Adrenal gland (tissue), 12 donors: ENCODE measurements around the gene HK2. TPM values are rescaled to one million over a fixed set of nuclear protein-coding genes. Genes with fewer than 3 reads are reported as not detected.

ENCODE experiments used
- DNase-seq, 7 donors: peaks; one replicate each; pipeline ENCODE4 v3.0.0-alpha.2; 2019 to 2020
- H3K27ac ChIP-seq, 5 donors: fragments of 200-600 bp; sonication (generic) in 4 of 5; 1 replicate in 3 of 5; 2 replicates in 2 of 5; pipeline versions ENCODE4 v1.5.1 to v1.8.0; 2016 to 2020; ENCODE audit warnings: mild to moderate bottlenecking in 1 of 5
- H3K27me3 ChIP-seq: fragments of 200-600 bp; 2 replicates; pipeline ENCODE4 v1.8.0; 2021
- H3K36me3 ChIP-seq, 2 donors: fragments of 200-600 bp; replicated peaks in 1 of 2; 1 replicate in 1 of 2; 2 replicates in 1 of 2; pipeline versions ENCODE4 v1.5.1 to v1.8.0; 2018 to 2022
- H3K4me1 ChIP-seq, 2 donors: fragments of 200-600 bp; replicated peaks in 1 of 2; 1 replicate in 1 of 2; 2 replicates in 1 of 2; pipeline versions ENCODE4 v1.5.1 to v1.8.0; 2018 to 2021
- H3K4me3 ChIP-seq, 4 donors: fragments of 200-600 bp; sonication (generic) in 3 of 4; one replicate each; pipeline ENCODE4 v1.5.1; 2016 to 2018
- H3K9me3 ChIP-seq, 3 donors: fragments of 200-600 bp; sonication (generic) in 1 of 3; replicated peaks in 1 of 3; 1 replicate in 2 of 3; 2 replicates in 1 of 3; pipeline versions ENCODE4 v1.5.1 to v1.8.0; 2016 to 2021
- CTCF ChIP-seq, 6 experiments: fragments of 450-650 bp in 4 of 6; fragments of 200-600 bp in 2 of 6; sonication (generic) in 1 of 6; IDR thresholded peaks; 1 replicate in 5 of 6; 2 replicates in 1 of 6; pipeline versions ENCODE4 v1.5.1 to v1.8.0; 2016 to 2021; ENCODE audit warnings: antibody characterized with exemption in 6 of 6, mild to moderate bottlenecking in 2 of 6, moderate library complexity in 1 of 6
- POLR2A ChIP-seq, 2 donors: fragments of 450-650 bp; IDR thresholded peaks; one replicate each; pipeline ENCODE4 v1.6.1; 2017; ENCODE audit warnings: antibody characterized with exemption in 2 of 2, mild to moderate bottlenecking in 2 of 2, moderate library complexity in 1 of 2
- WGBS, 4 donors: extraction: QIAGEN DNeasy Blood & Tissue Kit in 2 of 4; methylation state at CpG; one replicate each; pipeline versions ENCODE4 v1.1.5 to v1.1.7; 2013 to 2017; 5-methylcytosine and 5-hydroxymethylcytosine counted together
- intact Hi-C, 2 donors: fragments of 100-400 bp; cut with DNase I; formaldehyde crosslinking; loops; one replicate each; pipeline versions ENCODE4 v1.14.1 to v1.15.0; 2022 to 2023
- polyA plus RNA-seq, 3 donors: library from polyadenylated mRNA; stranded (reverse); fragments of 200-250 nt in 2 of 3; fragments of 350-450 nt in 1 of 3; fragmentation: Illumina TruSeq in 1 of 3; extraction: RNeasy Lipid Tissue Mini Kit (QIAGEN cat#74804) in 1 of 3; gene quantifications; one replicate each; pipeline ENCODE4 v1.2.3, GENCODE V29; 2013 to 2014
- total RNA-seq, 9 donors: library from RNA; depleted of rRNA in 4 of 9; stranded (reverse); fragments of >200 nt in 4 of 9; fragments of 120-200 nt in 1 of 9; fragmentation: NEBNext Ultra II Directional in 1 of 9; extraction: Animal tissue kit (Norgen Biotek cat#: 25700) in 1 of 9; gene quantifications; one replicate each; pipeline versions ENCODE4 v1.1.0 to v1.2.4, GENCODE V29; 2013 to 2023
- donor health status: healthy with polysubstance abuse.
- donor health status: Bipolar disorder and iron deficiency.
- donor health status: DM: yes; HTN: yes; CAD: no.
- donor health status: DM: no; HTN: no; CAD: no.
- donor health status: DM: no; HTN: no; CAD: no.
- donor health status: DM: yes; HTN: yes; CAD: no.

Gene HK2
- total and polyA plus RNA-seq, 12 donors, result 1.2 to 11.7 (median 5.0) TPM

- intact Hi-C loops, result loop anchor here (2.0 to 5.0 kb wide), 2 partner anchors 161 to 164 kb away; no protein-coding TSS in a partner anchor
- H3K27ac ChIP-seq, result peak overlapping the region in 3 of 5 donors; percentile 28 to 73 (median 68)
These were observed 42.4 kb downstream of the HK2 start for GRCh38 chr2:74876081-74876886.

GRCh38 chr2:74877376-74877775, 43.4 kb downstream of the HK2 start:
- no peak for TF ChIP-seq CTCF (IDR thresholded peaks at IDR 0.05)
- no peak for TF ChIP-seq POLR2A (IDR thresholded peaks at IDR 0.05)
- DNase-seq, result no peak
- H3K27ac ChIP-seq, result no peak overlapping the region
- no peaks in the 10 kb centered on the region for H3K27me3 ChIP-seq
- H3K4me1 ChIP-seq, result peaks cover 4 to 15% of the 10 kb centered on the region in 2 donors
- 66 to 87% (median 73%) methylated on average over 5 to 6 of the region's 6 CpGs for WGBS, 4 donors
- no peak overlapping the region for H3K4me3 ChIP-seq
- no peaks in the 10 kb centered on the region for H3K36me3 ChIP-seq
- no peaks in the 10 kb centered on the region for H3K9me3 ChIP-seq
- intact Hi-C loops, result loop anchor here (2.0 to 5.0 kb wide), 2 partner anchors 163 to 165 kb away; no protein-coding TSS in a partner anchor

More at GRCh38 chr2:74876081-74876886, 42.4 kb downstream of the HK2 start:
- peaks cover 4 to 15% of the 10 kb centered on the region in 2 donors for H3K4me1 ChIP-seq
- TF ChIP-seq CTCF (IDR thresholded peaks at IDR 0.05) (peak; percentile 63 to 87 (median 72)), POLR2A (IDR thresholded peaks at IDR 0.05) (no peak)
- no peaks in the 10 kb centered on the region for H3K9me3 ChIP-seq
- DNase-seq, result peak; percentile 35 to 63 (median 47)
- no peaks in the 10 kb centered on the region for H3K36me3 ChIP-seq
- no peak overlapping the region for H3K4me3 ChIP-seq
- WGBS, 4 donors, result 34 to 39% (median 35%) methylated on average over 13 of the region's 13 CpGs
- no peaks in the 10 kb centered on the region for H3K27me3 ChIP-seq

GRCh38 chr2:74877781-74878433, 44.0 kb downstream of the HK2 start:
- DNase-seq, result peak in 1 of 7 donors; percentile 41
- no peak for TF ChIP-seq POLR2A (IDR thresholded peaks at IDR 0.05)
- no peak for TF ChIP-seq CTCF (IDR thresholded peaks at IDR 0.05)
- Histone ChIP-seq H3K36me3 (no peaks in the 10 kb centered on the region), H3K27ac (no peak overlapping the region), H3K4me3 (no peak overlapping the region), H3K4me1 (peaks cover 4 to 15% of the 10 kb centered on the region in 2 donors), H3K27me3 (no peaks in the 10 kb centered on the region), H3K9me3 (no peaks in the 10 kb centered on the region)
- 72 to 86% (median 79%) methylated on average over 4 of the region's 4 CpGs for WGBS, 4 donors
- intact Hi-C loops, result loop anchor here (2.0 to 5.0 kb wide), 2 partner anchors 163 to 166 kb away; no protein-coding TSS in a partner anchor

GRCh38 chr2:74878551-74878950, 44.6 kb downstream of the HK2 start:
- peak in 1 of 7 donors; percentile 30 for DNase-seq
- Histone ChIP-seq H3K27ac (no peak overlapping the region), H3K9me3 (no peaks in the 10 kb centered on the region), H3K4me3 (no peak overlapping the region), H3K27me3 (no peaks in the 10 kb centered on the region), H3K4me1 (peaks cover 4 to 15% of the 10 kb centered on the region in 2 donors), H3K36me3 (no peaks in the 10 kb centered on the region)
- TF ChIP-seq POLR2A (IDR thresholded peaks at IDR 0.05) (no peak), CTCF (IDR thresholded peaks at IDR 0.05) (no peak)
- WGBS, 4 donors, result 92 to 100% (median 94%) methylated on average over 1 to 20 of the region's 20 CpGs
- intact Hi-C loops, result loop anchor here in 1 of 2 donors (5.0 kb wide), 1 partner anchor 166 kb away; no protein-coding TSS in a partner anchor
